Activated CD4-positive, alpha-beta T cell treated with anti-CD3 and anti-CD28 coated beads, Interleukin-2, Interleukin-4, amounts not matched to agents 100 ng/mL and 50 ng/mL, durations not matched to agents 16 hours and 8 hours (primary cell): ENCODE data around the gene THRSP.
"Not testable (repeated sequence)": the region's sequence is repeated elsewhere in the genome, so short reads cannot be mapped to it uniquely, and the experiment has no call there.

ENCODE experiments used
- DNase-seq: peaks from one replicate; pipeline ENCODE4 v3.0.0-alpha.2; 2020; ENCODE audit warnings: low spot score

Gene THRSP

GRCh38 chr11:78039391-78039918 is 24.2 kb upstream of the THRSP start:
- no peak for DNase-seq

GRCh38 chr11:78039919-78040671 is 23.6 kb upstream of the THRSP start:
- peak; percentile 24 for DNase-seq

- no peak for DNase-seq
These were observed 22.8 kb upstream of the THRSP start for GRCh38 chr11:78040691-78041379.

GRCh38 chr11:78041380-78041719 is 22.3 kb upstream of the THRSP start:
- not testable (repeated sequence) for DNase-seq

- no peak for DNase-seq
These were observed 21.7 kb upstream of the THRSP start for GRCh38 chr11:78041843-78042440.

GRCh38 chr11:78044706-78045105 is 19.0 kb upstream of the THRSP start:
- no peak for DNase-seq

- peak; percentile 70 for DNase-seq
These were observed 17.7 kb upstream of the THRSP start for GRCh38 chr11:78045851-78046485.

GRCh38 chr11:78046486-78046854 is 17.2 kb upstream of the THRSP start:
- DNase-seq = no peak

GRCh38 chr11:78048561-78048960 is 15.1 kb upstream of the THRSP start:
- no peak for DNase-seq

GRCh38 chr11:78049348-78049747 is 14.3 kb upstream of the THRSP start:
- DNase-seq = no peak

- no peak for DNase-seq
These were observed 12.5 kb upstream of the THRSP start for GRCh38 chr11:78050964-78051831.

GRCh38 chr11:78054971-78055370 is 8.7 kb upstream of the THRSP start:
- DNase-seq = no peak

- no peak for DNase-seq
These were observed 7.6 kb upstream of the THRSP start for GRCh38 chr11:78056093-78056492.

- no peak for DNase-seq
These were observed 6.1 kb upstream of the THRSP start for GRCh38 chr11:78057462-78058055.

GRCh38 chr11:78059749-78060328 is 3.8 kb upstream of the THRSP start:
- not testable (repeated sequence) for DNase-seq

GRCh38 chr11:78060533-78060932 is 3.1 kb upstream of the THRSP start:
- no peak for DNase-seq

GRCh38 chr11:78061088-78061920 is 2.4 kb upstream of the THRSP start:
- no peak for DNase-seq

- no peak for DNase-seq
These were observed 1.7 kb upstream of the THRSP start for GRCh38 chr11:78061921-78062311.

GRCh38 chr11:78062671-78063070 is 990 bp upstream of the THRSP start:
- no peak for DNase-seq

- DNase-seq = no peak
These were observed 1.5 kb downstream of the THRSP start for GRCh38 chr11:78065203-78065602.
